HG03439 (cell line): Measurements from ENCODE around the gene IL36A.

Source experiments
- ATAC-seq: cut with Tn5 transposase; IDR thresholded peaks from one replicate; pipeline ENCODE4 v1.9.1; 2021; ENCODE audit warnings: mild to moderate bottlenecking, moderate library complexity; ENCODE audit not compliant: unreplicated experiment

IL36A gene

DNA sequence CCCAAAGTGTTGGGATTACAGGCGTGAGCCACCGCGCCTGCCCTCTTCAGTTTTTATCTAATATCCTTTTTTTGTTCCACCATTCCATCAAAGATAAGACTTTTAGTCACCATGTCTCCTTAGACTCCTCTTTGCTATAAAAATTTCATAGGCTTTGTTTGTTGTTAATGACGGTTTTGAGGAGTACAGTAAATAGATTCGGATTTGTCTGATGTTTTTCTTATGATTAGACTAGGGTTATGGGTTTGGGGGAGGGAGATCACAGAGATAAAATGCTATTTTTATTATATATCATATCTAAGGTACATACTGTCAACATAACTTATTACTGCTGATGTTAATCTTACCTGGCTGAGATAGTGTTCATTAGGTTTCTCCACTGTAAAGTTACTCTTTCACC is 41.2 kb downstream of the IL36A start:
- ATAC-seq, result no peak

DNA sequence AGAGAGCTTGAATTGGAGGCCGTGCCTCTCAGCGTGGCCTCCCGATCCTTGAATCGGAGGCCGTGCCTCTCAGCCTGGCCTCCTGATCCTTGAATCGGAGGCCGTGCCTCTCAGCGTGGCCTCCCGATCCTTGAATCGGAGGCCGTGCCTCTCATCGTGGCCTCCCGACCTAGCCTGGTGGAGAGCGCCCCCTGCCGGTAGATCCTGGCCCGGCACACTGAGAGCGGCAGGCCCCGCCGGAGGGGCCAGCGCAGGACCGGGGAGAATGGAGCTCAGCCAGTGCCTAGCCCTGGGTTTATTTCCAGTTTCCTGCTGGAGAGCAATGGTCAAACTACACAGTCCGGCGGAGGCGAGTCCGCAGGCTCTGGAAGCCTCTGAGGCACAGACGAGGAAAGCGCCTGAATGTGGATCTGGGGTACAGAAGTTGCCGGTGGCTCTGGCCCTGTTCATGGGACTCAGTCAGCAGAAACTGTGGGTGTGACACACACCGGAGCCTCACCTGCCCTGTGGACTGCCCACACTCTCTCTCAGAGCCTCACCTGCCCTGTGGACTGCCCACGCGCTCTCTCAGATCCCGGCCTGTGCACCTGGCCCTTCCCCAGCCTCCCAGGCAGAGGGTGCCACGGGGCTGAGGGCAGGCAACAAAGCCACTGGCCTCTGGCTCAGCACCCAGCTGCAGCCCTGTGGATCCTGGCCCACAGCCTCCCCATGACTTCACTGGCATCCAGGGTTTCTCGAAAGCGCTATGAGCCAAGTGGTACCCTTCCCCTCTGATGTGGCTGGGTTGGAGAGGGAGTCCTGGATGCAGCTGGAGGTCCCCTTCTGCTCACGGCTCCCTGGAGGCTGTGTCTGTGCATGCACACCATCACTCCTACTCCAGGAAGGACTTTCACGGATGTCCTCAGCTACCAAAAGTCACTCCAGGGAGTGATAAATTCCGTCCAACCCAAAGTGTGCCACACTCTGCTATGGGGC is 45.9 kb downstream of the IL36A start:
- ATAC-seq, result no peak

DNA sequence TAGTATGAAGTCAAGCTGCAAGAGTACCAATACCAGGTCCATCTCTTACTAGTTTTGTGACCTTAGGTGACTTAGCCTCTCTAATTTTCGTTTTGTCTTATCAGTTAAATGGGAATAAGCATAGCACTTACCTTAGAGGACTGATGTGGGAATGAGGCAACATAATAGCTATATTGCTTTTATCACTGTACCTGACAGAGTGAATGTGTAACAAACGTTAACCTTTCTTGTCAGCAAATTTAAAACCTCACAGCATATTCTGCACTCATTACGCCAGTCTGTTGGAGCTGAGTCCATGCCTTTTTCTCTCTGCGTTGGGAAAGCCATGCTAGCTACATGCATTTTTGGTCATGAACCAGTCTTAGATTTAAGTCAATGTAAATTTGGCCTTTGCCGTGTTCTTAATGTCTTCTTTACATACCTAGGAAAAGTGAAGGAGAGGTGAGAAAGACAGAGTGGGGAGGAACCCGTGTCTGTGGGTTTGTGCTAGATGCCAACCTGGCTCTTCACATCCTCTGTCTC is 47.2 kb downstream of the IL36A start, which contains the start of gene IL36B:
Gene IL36B, minus strand, starts transcription at position 472 of the 522 bp plus-strand sequence.
- ATAC-seq, result no peak

DNA sequence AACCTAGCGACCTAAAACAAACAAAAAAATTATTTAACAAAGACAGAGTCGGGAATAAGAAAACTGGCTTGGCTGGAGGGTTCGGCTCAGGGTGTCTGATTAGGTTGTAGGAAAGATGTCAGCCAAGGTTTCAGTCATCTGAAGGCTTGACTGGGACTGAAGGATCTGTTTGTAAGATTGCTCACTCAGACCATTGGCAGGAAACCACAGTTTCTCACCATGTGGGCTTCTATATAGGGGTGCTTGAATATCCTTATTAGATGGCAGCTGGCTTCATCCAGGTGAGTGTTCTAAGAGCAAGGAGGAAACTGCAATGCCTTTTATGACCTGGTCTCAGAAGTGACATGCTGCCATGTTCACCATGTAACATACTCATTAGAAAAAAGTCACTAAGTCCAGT is 48.4 kb downstream of the IL36A start:
- no peak for ATAC-seq

DNA sequence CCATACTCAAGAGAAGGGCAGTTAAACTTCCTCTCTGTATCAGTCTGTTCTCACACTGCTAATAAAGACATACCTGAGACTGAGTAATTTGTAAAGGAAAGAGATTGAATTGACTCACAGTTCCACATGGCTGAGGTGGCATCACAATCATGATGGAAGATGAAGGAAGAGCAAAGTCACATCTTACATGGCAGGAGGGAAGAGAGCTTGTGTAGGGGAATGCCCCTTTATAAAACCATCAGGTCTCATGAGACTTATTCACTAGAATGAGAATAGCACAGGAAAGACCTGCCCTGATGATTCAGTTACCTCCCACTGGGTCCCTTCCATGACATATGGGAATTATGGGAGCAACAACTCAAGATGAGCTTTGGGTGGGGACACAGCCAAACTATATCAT is 48.8 kb downstream of the IL36A start:
- ATAC-seq, result no peak

DNA sequence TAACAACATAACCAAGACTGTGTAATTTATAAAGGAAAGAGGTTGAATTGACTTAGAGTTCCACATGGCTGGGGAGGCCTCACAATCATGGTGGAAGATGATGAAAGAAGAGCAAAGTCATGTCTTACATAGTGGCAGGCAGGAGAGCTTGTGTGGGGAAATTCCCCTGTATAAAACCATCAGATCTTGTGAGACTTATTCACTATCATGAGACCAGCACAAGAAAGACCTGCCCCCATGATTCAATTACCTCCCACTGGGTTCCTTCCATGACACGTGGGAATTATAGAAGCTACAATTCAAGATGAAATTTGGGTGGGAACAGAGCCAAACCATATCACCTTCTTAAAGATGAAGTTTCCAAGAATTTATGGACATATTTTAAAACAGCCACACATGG is 51.3 kb downstream of the IL36A start:
- no peak for ATAC-seq

DNA sequence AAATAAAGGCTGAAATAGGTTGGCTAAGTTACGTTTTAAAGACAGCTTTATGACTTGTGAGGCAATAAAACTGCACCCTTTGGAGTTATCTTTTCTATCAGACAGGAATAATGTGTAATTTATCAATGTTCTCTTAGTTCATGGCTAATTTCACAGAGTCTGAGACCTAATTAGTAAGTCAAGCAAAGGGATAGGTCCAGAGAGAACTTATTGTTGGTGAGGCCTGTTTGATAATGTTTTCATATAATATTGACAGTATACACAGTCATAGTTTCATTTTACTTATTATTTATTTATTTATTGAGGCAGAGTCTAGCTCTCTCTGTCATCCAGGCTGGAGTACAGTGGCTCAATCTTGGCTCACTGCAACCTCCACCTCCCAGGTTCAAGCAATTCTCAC is 51.9 kb downstream of the IL36A start:
- no peak for ATAC-seq
